B cell (primary cell): Measurements from ENCODE around the gene CCDC70.

Experiments
- CTCF ChIP-seq: fragments of 200-600 bp; IDR thresholded peaks from one replicate; pipeline ENCODE4 v1.8.0; 2022; ENCODE audit warnings: antibody characterized with exemption, mild to moderate bottlenecking
- EZH2 ChIP-seq: IDR thresholded peaks from 2 replicates; pipeline ENCODE4 v1.6.1; 2012; ENCODE audit warnings: borderline replicate concordance, low read depth, mild to moderate bottlenecking, moderate library complexity, low read length; ENCODE audit not compliant: insufficient read depth, poor library complexity, severe bottlenecking

GRCh38 chr13:51832471-51833152 is 29.2 kb upstream of the CCDC70 start:
- TF ChIP-seq CTCF: peak; percentile 39
- TF ChIP-seq EZH2: no peak
